ENCODE results near the gene INPP5A.

Gene INPP5A

GRCh38 chr10:132735341-132735775, 197.8 kb downstream of the INPP5A start:
- H3K27me3 ChIP-seq (ENCODE audit: insufficient read depth, poor library complexity, severe bottlenecking) = no peaks in the 10 kb centered on the region
- no peak for TF ChIP-seq POLR2AphosphoS5 (IDR thresholded peaks at IDR 0.05; ENCODE audit: low read depth)
- no peak for TF ChIP-seq REST (IDR thresholded peaks at IDR 0.05; ENCODE audit: insufficient replicate concordance, low read depth)
- no peak for TF ChIP-seq SPI1 (IDR thresholded peaks at IDR 0.05; ENCODE audit: borderline replicate concordance, low read depth)
- TF ChIP-seq GABPA (IDR thresholded peaks at IDR 0.05; ENCODE audit: low read depth) = no peak
- TF ChIP-seq CTCF (IDR thresholded peaks at IDR 0.05; ENCODE audit: insufficient read depth, low read length) = no peak
- no peak for DNase-seq (ENCODE audit: low read depth in 1 of 2, low spot score in 1 of 2)
- no peak overlapping the region for H3K27ac ChIP-seq (replicated peaks)
- H3K4me3 ChIP-seq (replicated peaks; ENCODE audit: insufficient read depth, low read length) = no peak overlapping the region

- H3K27me3 ChIP-seq (ENCODE audit: insufficient read depth, poor library complexity, severe bottlenecking) = no peaks in the 10 kb centered on the region
- no peak overlapping the region for H3K27ac ChIP-seq (replicated peaks)
- TF ChIP-seq CTCF (IDR thresholded peaks at IDR 0.05; ENCODE audit: insufficient read depth, low read length) (no peak), POLR2AphosphoS5 (IDR thresholded peaks at IDR 0.05; ENCODE audit: low read depth) (no peak), SPI1 (IDR thresholded peaks at IDR 0.05; ENCODE audit: borderline replicate concordance, low read depth) (no peak), REST (IDR thresholded peaks at IDR 0.05; ENCODE audit: insufficient replicate concordance, low read depth) (no peak), GABPA (IDR thresholded peaks at IDR 0.05; ENCODE audit: low read depth) (no peak)
- no peak overlapping the region for H3K4me3 ChIP-seq (replicated peaks; ENCODE audit: insufficient read depth, low read length)
- DNase-seq (ENCODE audit: low read depth in 1 of 2, low spot score in 1 of 2) = no peak
These were observed 198.4 kb downstream of the INPP5A start for GRCh38 chr10:132735923-132736391.

GRCh38 chr10:132737390-132738048, 199.9 kb downstream of the INPP5A start:
- no peak overlapping the region for H3K27ac ChIP-seq (replicated peaks)
- no peak overlapping the region for H3K4me3 ChIP-seq (replicated peaks; ENCODE audit: insufficient read depth, low read length)
- no peak for DNase-seq (ENCODE audit: low read depth in 1 of 2, low spot score in 1 of 2)
- TF ChIP-seq POLR2AphosphoS5 (IDR thresholded peaks at IDR 0.05; ENCODE audit: low read depth) (no peak), GABPA (IDR thresholded peaks at IDR 0.05; ENCODE audit: low read depth) (no peak), REST (IDR thresholded peaks at IDR 0.05; ENCODE audit: insufficient replicate concordance, low read depth) (no peak), SPI1 (IDR thresholded peaks at IDR 0.05; ENCODE audit: borderline replicate concordance, low read depth) (no peak), CTCF (IDR thresholded peaks at IDR 0.05; ENCODE audit: insufficient read depth, low read length) (no peak)
- no peaks in the 10 kb centered on the region for H3K27me3 ChIP-seq (ENCODE audit: insufficient read depth, poor library complexity, severe bottlenecking)
